Inflammatory macrophage treated with lipopolysaccharide for 1 hour (primary cell): ENCODE measurements around the gene CGB7.

ENCODE experiments used
- DNase-seq, 2 donors: peaks; one replicate each; pipeline ENCODE4 v3.0.0-alpha.2; 2020 to 2022

CGB7 gene

DNA sequence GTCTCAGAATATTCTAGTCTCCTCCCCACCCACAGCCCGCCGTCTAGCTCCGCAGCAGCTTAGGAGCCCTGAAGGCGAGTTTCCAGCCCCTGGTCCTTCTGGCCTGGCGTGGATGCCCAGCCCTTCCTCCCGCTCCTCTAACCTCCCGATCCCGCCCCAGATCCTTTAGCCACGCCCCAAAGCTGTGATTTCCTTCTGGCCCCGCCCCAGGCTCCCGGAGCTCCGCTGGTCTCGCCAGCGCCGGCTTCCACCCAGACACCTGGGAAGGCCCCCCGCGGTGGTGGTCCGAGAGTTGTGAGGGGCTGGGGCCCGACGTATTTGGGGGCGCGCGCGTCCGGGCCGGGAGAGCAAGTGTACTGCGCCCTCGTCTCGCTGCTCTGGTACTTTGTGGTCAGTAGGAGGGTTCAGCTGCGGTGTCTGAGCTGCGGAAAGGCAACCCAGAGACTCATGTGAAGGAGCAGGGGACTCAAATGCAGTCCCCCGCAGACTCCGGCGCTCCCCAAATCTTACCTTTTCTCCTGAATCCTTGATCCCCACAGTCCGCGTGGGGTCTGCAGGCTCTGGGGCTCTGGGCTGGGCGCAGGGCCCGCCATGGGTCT lies at the start of gene CGB7:
Gene CGB7 (minus strand): TSS at position 114 of the 599 bp plus-strand sequence. CDS start 2,374 bp downstream, outside the sequence.
- peak; percentile 29 to 72 for DNase-seq

DNA sequence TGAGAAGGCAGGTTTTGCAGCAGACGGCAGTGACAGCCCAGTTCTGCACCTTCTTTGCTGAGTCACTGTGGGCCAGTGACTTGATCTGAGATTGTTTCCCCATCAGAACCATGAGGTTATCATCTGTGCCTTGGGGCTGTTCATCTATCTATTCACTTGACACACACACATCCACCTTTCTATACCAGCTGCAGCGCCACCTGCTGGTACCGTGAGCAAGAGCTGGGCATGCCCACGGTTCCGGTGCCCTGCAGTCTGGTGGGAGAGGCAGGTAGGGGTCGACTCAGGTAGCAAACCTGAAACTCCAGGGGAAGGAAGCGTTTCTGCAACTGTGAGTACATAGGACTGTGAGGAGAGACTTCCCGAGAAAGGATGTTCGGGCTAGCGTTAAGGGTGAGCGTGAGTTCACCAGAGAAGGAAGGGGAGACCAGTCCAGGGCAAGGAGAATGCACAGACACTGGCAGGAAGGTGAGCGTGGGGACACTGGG lies 49.1 kb upstream of the CGB7 start:
- peak in 1 of 2 donors; percentile 47 for DNase-seq

DNA sequence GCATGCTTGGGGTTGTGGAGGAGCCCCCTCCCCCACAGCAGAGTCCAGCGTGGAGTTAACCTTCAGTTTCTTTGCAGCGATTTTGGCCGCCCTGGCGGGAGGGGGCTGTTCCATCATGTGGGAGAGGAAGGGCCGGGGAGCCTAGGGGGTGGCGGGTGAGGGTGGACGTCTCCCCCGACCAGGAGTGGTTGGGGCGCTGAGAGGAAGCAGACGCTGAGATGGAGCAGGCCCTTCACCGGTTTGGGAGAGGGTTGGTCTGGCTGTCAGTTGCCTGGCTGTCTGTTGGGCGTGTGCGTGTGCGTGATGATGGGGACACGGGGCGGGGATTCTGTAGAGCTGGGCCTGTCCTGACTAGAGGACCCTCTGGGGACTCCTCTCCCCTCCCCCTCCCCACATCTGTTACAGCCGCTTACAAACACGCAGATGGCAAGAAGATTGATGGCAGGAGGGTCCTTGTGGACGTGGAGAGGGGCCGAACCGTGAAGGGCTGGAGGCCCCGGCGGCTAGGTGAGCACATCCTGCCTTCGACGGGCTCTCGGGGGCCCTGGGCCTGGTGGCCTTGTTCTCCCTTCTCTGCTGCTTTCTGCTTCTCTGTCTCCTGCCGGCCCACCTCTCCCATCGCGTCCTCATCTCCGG lies 46.8 kb upstream of the CGB7 start:
- DNase-seq = no peak

DNA sequence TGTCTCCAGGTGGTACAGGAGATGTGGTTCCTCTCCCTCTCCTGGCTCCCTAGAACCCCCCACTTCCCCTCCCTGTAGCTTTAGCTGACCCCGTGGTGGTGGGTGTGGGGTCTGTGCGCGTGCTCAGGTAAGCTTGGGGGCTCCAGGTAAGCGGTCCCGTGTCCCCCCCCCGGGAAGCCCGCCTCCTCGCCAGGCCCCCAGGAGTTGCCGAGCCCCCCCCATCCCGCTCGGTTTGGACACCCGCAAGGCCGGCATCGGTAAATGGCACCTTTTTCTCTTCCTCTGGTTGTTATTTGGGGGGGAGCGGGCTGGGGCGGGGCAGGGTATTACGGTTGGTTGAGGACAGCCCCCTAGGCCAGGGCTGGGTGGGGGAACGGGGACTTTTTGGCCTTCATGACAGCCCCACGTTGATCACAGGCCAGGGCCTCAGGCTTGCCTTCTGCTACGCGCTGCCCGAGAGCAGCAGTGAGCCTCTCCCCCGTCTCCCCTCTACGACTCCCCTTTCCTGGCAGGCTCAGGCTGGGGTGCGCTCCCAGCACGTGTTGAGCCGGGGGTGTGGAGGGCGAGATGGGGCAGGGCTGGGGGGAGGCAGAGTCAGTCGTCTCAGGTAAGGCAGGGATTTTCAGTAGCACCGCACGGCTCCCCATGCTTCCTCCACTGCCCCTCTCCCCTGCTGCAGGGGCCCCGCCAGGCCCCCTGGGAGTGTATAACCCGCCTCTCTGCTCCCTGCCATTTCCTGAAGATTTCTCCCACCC lies 46.0 kb upstream of the CGB7 start:
- DNase-seq = no peak

DNA sequence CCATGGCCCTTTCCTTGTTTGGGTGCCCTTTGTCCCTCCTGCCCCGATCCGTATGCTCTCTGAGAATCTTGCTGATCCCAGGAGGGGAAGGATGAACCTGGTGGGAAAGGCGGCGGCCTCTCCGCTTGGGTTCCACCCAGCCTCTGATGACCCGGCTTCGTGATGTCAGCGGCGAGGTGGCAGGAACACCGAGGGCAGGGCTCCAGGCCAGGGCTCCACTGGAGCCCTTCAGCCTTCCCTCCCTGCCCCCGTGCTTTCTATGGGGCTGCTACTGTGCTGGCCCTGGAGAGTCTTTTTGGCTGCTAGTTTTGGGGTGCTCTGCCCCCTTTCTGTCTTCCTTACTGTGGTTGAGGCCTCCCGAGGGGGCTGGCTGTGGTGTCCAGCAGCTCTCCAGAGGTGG lies 44.8 kb upstream of the CGB7 start:
- DNase-seq = no peak

DNA sequence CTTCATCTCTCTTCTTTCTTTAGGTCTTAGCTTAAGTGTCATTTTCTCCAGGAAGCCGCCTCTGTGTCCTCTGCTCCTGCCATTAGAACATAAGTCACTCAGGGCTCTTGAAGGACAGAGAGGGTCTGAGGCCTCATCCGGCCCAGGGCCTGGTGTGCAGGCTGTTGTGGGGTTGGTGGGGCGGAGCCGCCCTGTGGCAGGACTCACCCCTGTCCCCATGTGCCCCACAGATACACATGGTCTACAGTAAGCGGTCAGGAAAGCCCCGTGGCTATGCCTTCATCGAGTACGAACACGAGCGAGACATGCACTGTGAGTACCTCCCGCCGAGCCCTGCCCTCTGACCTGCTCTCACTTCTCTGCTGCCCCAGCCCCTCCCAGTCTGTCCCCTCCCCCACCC lies 43.6 kb upstream of the CGB7 start:
- DNase-seq = no peak

DNA sequence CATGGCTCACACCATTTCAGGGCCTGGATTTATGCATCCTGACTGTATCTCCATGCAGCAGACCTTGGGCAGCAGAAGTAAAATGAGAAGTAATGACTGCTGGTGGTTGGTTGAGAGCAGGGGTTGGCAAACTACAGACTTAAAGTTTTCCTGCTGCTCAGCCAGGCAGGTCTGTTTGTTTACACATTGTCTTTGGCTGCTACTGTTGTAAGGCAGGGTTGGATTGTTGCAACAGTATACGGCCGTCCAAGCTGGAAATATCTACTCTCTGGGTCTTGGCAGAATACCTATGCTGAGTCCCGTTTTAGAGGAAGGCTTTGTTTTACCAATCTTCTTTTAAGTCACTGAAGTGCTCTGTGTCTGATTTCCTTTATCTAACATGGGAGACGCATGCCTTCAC lies 41.2 kb upstream of the CGB7 start:
- no peak for DNase-seq

DNA sequence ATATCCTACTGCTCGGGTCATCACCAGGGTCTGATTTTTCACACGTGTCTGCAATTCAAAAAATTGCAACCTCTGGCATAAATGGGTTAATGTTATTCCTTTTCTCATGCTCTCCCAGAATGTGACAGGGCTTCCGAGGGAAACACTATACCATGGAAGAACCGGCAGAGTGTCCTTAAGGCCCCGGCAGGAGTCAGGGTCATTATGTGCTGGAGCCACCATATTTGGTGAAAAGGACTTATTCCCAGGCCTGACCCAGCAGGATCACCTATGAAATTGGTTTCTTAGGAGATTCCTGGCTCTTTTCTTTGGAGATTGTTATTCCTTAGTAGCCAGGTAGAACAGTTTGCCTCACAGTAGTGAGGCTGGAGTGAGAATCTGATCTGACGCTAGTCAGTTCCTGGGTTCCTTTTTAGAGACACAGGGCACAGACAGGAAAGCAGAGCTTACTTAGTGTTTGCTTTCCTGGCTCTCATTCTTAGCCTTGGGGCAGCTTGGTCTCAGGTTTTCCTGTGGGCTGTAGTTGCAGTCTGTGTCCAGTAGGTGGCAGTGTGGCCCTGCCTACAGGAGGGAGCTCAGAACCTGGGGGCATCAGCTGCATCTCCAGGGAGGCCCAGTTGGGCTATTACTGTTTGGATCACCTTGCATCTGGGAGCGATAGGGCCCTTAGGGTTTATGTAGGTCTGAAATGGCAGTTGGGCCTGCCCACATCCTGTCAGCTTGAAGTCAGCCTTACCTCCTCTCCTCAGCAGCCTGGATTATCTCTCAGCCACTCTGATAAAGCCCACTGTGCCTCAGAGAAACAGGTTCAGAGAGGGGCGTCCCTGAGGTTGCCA lies 40.1 kb upstream of the CGB7 start:
- peak; percentile 37 to 89 for DNase-seq

DNA sequence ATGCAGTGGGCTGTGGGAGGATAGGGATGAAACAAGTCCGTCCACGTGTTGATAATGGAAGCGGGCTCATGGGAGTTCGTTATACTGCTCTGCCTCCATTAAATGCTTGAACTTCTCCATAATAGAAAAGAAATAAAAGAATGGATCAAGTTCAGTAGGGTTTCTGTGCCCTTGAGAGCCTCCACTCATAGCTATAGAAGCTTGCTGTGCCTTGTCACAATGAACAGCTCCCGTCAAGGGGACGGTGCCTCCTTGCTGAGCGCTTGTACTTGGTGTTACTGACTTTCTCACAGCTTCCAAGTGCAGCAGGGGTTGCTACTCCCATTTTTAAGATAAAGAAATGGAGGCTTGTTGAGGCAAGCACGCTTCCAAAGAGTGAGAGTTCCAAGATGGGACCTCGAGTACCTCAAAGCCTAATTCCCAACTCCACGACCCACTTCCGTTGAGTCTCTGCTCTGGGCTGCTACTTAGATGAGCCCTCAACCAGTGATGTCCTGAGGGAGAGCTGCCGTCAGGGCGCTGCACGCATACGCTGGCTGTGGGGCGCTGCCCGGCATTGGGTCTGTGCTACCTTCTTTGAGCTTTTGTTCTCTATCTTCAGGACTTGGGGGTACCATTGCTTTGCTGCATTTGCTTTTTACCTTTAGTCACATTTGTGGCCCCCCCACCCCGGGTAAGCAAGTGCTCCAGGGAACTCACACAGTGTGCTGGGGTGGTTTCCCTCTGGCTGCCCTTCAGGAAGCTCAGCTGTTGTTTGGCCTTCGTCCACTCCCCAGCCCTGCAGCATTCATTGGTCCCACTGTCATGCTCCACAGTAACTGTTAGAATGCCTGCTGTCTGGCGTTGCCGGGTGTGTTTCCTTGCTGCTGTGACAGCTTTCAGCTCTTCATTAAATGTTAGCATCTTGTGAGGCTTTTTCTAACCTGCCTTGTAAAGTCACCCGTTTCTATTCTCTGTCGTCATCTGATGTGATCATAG lies 37.2 kb upstream of the CGB7 start:
- DNase-seq = no peak

DNA sequence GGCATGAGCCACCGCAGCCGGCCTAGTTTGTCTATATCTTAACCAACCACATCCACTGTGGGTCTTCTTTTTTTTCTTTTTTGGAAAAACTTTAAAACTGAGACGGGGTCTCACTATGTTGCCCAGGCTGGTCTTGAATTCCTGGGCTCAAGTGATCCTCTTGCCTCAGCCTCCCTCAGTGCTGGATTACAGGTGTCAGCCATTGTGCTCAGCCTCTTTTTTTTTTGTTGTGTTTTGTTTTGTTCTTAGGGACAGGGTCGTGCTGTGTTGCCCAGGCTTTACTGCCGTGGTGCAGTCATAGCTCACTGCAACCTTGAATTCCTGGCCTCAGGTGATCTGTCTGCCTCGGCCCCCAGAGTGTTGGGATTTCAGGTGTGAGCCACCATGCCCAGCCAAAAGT lies 35.1 kb upstream of the CGB7 start:
- no peak for DNase-seq

DNA sequence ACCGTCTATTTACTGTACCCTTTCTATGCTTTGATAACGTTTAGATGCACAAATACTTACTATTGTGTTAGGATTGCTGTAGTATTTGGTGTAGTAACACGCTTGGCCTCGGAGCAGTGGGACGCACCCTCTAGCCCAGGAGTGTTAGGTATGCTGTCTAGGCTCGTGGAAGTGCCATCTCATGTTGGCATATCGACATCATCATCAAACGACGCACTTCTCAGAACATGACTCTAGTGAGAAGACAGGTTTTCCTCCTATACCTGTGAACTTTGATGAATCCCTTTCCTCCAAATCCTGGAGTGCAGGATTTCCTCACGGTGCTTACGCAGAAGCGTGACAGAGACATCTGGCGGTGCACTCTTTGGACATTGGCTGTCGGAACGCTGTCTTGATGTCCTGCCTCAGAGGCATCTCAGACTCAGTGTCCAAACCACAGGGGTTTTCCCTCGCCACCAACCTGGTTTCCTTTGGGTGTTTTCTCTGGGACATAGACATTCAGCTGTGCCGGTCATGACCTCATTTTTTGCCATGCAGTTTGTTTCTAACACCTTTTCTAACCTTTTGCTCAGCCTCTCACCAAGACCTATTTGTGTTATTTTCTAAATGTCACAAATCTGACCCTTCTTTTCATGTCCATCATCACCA lies 34.0 kb upstream of the CGB7 start:
- no peak for DNase-seq

DNA sequence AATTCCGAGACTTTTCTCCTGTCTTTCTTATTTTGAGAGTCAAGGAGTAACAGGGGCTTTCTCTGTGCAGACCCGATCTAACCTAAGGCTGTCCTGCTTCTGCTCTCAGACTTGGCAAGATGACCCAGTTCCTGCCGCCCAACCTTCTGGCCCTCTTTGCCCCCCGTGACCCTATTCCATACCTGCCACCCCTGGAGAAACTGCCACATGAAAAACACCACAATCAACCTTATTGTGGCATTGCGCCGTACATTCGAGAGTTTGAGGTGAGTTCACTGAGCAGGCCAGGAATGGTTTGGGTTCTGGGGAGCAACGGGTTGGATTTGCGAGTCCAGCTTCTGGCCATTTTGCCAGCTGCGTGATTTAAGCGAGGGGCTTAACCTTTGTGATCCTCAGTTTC lies 28.7 kb upstream of the CGB7 start:
- no peak for DNase-seq

DNA sequence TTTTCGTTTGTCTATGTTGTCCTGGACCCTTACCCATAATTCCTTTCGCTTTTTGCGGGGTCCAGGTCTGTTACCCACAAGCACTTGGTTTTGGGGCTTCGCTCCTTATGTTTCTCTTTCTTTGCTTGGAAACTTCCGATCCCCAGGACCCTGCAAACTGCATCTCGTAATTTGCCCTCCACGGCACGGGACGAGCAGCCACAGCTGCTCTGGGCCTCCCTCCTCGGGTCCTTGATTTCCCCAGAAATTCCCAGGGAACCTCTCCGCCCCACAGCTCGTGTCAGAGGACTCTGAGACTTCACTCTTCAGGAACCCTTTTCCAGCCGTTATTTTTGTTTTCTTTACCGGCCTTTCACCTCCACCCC lies 28.3 kb upstream of the CGB7 start:
- DNase-seq = peak in 1 of 2 donors; percentile 3

DNA sequence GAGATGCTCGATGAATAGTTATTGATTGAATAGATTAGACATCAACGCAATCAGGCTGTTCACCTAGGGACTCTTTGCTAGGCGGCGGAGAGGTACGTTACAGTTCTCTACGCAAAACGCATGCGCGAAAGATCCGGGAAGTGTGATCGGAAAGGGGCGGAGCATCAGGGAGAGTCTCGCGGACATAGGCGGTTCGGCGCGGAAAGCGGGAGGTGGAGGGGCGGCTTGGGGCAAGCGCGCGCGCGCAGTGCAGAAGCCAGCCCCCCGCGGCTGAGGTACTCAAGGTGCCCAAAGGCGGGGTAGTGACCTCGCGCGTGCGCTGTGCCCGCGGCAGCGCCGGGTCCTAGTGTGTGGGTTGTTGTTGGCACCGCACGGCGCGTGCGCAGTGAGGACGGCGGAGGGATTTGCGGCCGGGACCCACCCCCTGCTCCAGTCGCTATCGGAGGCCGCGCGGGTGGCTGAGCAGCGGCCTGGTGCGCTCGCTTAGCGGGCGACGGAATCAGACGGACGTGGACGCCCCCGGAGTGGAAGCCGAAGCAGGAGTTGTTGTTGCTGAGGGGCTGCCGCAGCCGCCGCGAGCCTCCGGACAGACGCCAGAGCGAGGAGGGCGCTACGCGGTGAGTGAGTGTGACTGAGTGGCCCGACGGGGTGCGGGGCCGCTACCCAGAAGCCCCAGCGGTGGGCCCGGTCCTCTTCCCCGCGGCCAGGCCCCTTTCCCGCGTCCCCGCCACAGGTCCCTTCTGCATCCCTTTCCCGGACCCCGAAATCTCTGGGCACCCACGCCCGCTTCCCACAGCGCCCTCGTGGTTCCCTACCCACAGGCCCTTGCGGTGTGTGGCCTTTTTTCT lies 27.7 kb upstream of the CGB7 start, which contains the start of gene SNRNP70:
Gene SNRNP70 (plus strand): TSS at position 432 of the 848 bp plus-strand sequence. CDS start 964 bp downstream, outside the sequence.
- DNase-seq = peak; percentile 98

DNA sequence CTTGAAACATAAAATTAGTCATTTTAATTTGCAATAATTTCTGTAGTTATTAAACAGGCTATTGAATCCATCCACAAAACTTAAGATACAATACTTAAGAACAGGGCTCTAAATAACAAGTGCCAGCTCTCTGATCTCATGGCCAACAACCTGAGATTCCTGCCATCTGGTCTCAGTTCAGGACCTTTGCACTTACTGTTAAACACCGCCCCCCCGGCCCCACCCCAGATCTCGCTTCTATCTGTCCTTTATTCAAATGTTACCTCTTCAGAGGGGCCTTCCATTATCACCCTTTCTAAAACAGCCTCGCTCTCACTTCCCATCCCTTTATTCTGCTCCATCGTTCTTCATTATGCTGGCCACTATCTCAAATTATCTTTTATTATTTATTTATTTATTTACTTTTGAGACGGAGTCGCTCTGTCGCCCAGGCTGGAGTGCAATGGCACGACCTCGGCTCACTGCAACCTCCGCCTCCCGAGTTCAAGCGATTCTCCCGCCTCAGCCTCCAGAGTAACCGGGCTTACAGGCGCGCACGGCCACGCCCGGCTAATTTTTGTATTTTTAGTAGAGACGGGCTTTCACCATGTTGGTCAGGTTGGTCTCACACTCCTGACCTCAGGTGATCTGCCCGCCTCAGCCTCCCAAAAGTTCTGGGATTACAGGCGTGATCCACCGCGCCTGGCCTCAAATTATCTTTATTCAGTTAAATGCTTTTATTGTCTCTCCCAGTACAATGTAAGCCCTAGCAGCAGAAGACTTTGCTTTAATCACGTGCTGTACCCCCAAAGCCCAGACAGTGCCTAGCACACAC lies 26.9 kb upstream of the CGB7 start:
- DNase-seq = no peak

DNA sequence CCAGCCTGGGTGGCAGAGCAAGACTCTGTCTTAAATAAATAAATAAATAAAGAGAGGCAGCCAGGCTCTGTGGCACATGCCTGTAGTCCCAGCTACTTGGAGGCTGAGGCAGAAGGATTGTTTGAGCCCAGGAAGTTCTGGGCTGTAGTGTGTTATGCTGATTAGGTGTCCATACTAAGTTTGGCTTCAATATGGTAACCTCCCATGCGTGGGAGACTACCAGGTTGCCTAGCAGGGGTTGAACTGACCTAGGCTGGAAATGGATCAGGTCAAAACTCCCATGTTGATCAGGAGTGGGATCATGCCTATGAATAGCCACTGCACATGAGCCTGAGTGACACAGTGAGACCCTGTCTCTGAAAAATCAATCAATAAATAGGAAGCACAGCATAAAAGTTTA lies 23.7 kb upstream of the CGB7 start:
- no peak for DNase-seq

DNA sequence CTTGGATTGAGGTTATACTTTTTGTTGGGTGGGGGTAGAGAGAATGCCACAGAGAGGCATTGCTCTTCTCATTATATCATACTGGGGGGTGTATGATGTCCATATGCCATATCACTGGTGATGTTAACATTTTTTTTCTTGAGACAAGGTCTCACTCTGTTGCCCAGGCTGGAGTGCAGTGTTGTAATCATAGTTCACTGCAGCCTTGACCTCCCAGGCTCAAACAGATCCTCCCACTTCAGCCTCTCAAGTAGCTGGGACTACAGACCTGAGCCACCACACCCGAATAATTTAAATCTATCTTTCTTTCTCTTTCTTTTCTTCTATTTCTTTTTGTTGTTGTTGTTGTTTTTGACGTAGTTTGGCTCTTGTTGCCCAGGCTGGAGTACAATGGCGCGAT lies 22.8 kb upstream of the CGB7 start:
- no peak for DNase-seq

DNA sequence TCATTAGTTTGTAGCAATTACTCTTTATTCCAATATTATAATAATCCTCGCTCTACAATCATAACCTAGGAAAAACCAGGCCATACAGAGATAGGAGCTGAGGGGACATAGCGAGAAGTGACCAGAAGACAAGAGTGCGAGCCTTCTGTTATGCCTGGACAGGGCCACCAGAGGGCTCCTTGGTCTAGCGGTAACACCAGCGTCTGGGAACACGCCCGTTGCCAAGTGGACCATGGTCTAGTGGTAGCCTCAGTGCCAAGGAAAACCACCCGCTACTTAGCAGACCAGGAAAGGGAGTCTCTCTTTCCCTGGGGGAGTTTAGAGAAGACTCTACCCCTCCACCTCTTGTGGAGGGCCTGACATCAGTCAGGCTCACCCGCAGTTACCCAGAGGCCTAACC lies 17.3 kb upstream of the CGB7 start:
- peak in 1 of 2 donors; percentile 27 for DNase-seq
